A549 (cell line): ENCODE data around the gene PTX4. TPM values are rescaled to one million over a fixed set of nuclear protein-coding genes. Genes with fewer than 3 reads are reported as not detected.

Source experiments
- ATAC-seq, 2 experiments: fragments of 200-7000 bp in 1 of 2; fragments of >200 bp in 1 of 2; cut with Nextera tagmentation in 1 of 2; cut with Tn5 transposase in 1 of 2; 3 replicates each; pipeline versions ENCODE4 v1.8.0 to v1.9.1; 2018 to 2020; ENCODE audit warnings: mild to moderate bottlenecking in 1 of 2, moderate library complexity in 1 of 2
- CTCF ChIA-PET: fragments of 300-600 bp; sonication (Branson Sonifier 250); formaldehyde crosslinking; extraction: SDS; loops from one replicate; lab custom pipeline; 2021; ENCODE audit warnings: antibody characterized with exemption, inconsistent platforms; lab: Yijun Ruan, JAX
- POLR2A ChIA-PET: fragments of 350-600 bp; formaldehyde crosslinking; extraction: SDS; loops from one replicate; lab custom pipeline; 2021; ENCODE audit warnings: antibody characterized with exemption, inconsistent platforms; lab: Yijun Ruan, JAX
- DNase-seq, 2 experiments: peaks; one replicate each; pipeline versions ENCODE4 v3.0.0 to v3.0.0-alpha.2; 2011 to 2016; ENCODE audit warnings: low read depth in 1 of 2, low spot score in 1 of 2
- FAIRE-seq: peaks from 2 replicates; lab custom pipeline; 2011; peaks lifted over from hg19 to GRCh38; lab: Jason Lieb, UNC
- H3K27ac ChIP-seq, 2 experiments: fragments of >200 bp; sonication (Bioruptor Twin); formaldehyde crosslinking; 3 replicates each; pipeline ENCODE4 v1.5.1; 2016 to 2017
- H3K4me1 ChIP-seq: fragments of >200 bp; sonication (Bioruptor Twin); formaldehyde crosslinking; 3 replicates; pipeline ENCODE4 v1.6.1; 2016
- H3K4me2 ChIP-seq: fragments of >200 bp; sonication (Bioruptor Twin); formaldehyde crosslinking; 3 replicates; pipeline ENCODE4 v1.6.1; 2016
- H3K4me3 ChIP-seq: fragments of >200 bp; sonication (Bioruptor Twin); formaldehyde crosslinking; 3 replicates; pipeline ENCODE4 v1.5.1; 2016
- H3K9me3 ChIP-seq: fragments of >200 bp; sonication (Bioruptor Twin); formaldehyde crosslinking; 3 replicates; pipeline ENCODE4 v1.6.1; 2016
- CEBPB ChIP-seq, 2 experiments: fragments of >200 bp in 1 of 2; sonication (Bioruptor Twin) in 1 of 2; formaldehyde crosslinking in 1 of 2; IDR thresholded peaks; 2 replicates each; pipeline ENCODE4 v1.6.1; 2012 to 2016
- CHD2 ChIP-seq: fragments of 150-350 bp; IDR thresholded peaks from 2 replicates; pipeline ENCODE4 v1.6.1; 2014; ENCODE audit warnings: low read length; ENCODE audit not compliant: partially characterized antibody
- EHF ChIP-seq: fragments of 250-450 bp; sonication (Bioruptor Pico); IDR thresholded peaks from 2 replicates; pipeline ENCODE4 v1.5.0; 2020; ENCODE audit warnings: mild to moderate bottlenecking
- FOSL2 ChIP-seq, 2 experiments: fragments of 450-650 bp in 1 of 2; fragments of >200 bp in 1 of 2; sonication (Bioruptor Twin) in 1 of 2; formaldehyde crosslinking; IDR thresholded peaks; 2 replicates each; pipeline versions ENCODE4 v1.5.0 to v1.6.1; 2016 to 2020; ENCODE audit warnings: mild to moderate bottlenecking in 1 of 2, moderate library complexity in 1 of 2
- GATA3 ChIP-seq: IDR thresholded peaks from 2 replicates; pipeline ENCODE4 v1.6.1; 2012; ENCODE audit warnings: borderline replicate concordance
- HDAC2 ChIP-seq: fragments of 200-600 bp; sonication (generic); IDR thresholded peaks from 2 replicates; pipeline ENCODE4 v1.6.1; 2016
- HEYL ChIP-seq: fragments of 250-450 bp; sonication (Bioruptor Pico); IDR thresholded peaks from 2 replicates; pipeline ENCODE4 v1.8.0; 2021; ENCODE audit warnings: mild to moderate bottlenecking, moderate library complexity
- JUN ChIP-seq, 2 experiments: fragments of >200 bp; sonication (Bioruptor Twin); formaldehyde crosslinking; IDR thresholded peaks; 2 replicates in 1 of 2; 3 replicates in 1 of 2; pipeline ENCODE4 v1.6.1; 2016 to 2017
- KDM1A ChIP-seq: fragments of 200-600 bp; sonication (generic); IDR thresholded peaks from 2 replicates; pipeline ENCODE4 v1.6.1; 2016; ENCODE audit warnings: low read depth, mild to moderate bottlenecking
- MAFK ChIP-seq: fragments of 450-650 bp; IDR thresholded peaks from 2 replicates; pipeline ENCODE4 v1.6.1; 2014; ENCODE audit not compliant: partially characterized antibody
- MYC ChIP-seq: IDR thresholded peaks from 2 replicates; pipeline ENCODE4 v1.6.1; 2012; ENCODE audit warnings: mild to moderate bottlenecking, inconsistent platforms, low read length, improper control_type of control experiment, borderline replicate concordance
- NFE2L2 ChIP-seq: fragments of 150-350 bp; conservative IDR thresholded peaks from 2 replicates; pipeline ENCODE4 v1.6.1; 2014; ENCODE audit warnings: low read length
- PBX3 ChIP-seq: IDR thresholded peaks from 2 replicates; pipeline ENCODE4 v1.6.1; 2012
- PHF8 ChIP-seq: fragments of 200-600 bp; sonication (generic); IDR thresholded peaks from 2 replicates; pipeline ENCODE4 v1.6.1; 2016; ENCODE audit warnings: low read depth, mild to moderate bottlenecking, antibody characterized with exemption, moderate library complexity, borderline replicate concordance
- POLR2A ChIP-seq: IDR thresholded peaks from 2 replicates; pipeline ENCODE4 v1.6.1; 2012; ENCODE audit warnings: mild to moderate bottlenecking, low read length
- RAD21 ChIP-seq, 2 experiments: fragments of >200 bp in 1 of 2; sonication (Bioruptor Twin) in 1 of 2; formaldehyde crosslinking in 1 of 2; IDR thresholded peaks in 1 of 2; conservative IDR thresholded peaks in 1 of 2; 2 replicates in 1 of 2; 3 replicates in 1 of 2; pipeline ENCODE4 v1.6.1; 2012 to 2018; ENCODE audit warnings: inconsistent platforms in 1 of 2
- REST ChIP-seq: fragments of 200-600 bp; sonication (generic); IDR thresholded peaks from 2 replicates; pipeline ENCODE4 v1.6.1; 2016; ENCODE audit warnings: antibody characterized with exemption, mild to moderate bottlenecking, moderate library complexity
- RFX5 ChIP-seq: fragments of 450-650 bp; IDR thresholded peaks from 2 replicates; pipeline ENCODE4 v1.7.1; 2014; ENCODE audit warnings: antibody characterized with exemption, mild to moderate bottlenecking, moderate library complexity
- TP53 ChIP-seq: fragments of 250-450 bp; sonication (Bioruptor Pico); IDR thresholded peaks from 2 replicates; pipeline ENCODE4 v1.5.0; 2021; ENCODE audit warnings: mild to moderate bottlenecking, moderate library complexity
- ZFP36 ChIP-seq: fragments of 450-650 bp; IDR thresholded peaks from 2 replicates; pipeline ENCODE4 v1.6.1; 2014; ENCODE audit warnings: borderline replicate concordance; ENCODE audit not compliant: partially characterized antibody
- ZNF302 ChIP-seq: fragments of 250-450 bp; sonication (Bioruptor Pico); IDR thresholded peaks from 2 replicates; pipeline ENCODE4 v1.9.0; 2021; ENCODE audit warnings: inconsistent platforms, mild to moderate bottlenecking, moderate library complexity
- ZSCAN20 ChIP-seq: fragments of 250-450 bp; sonication (Bioruptor Pico); IDR thresholded peaks from 2 replicates; pipeline ENCODE4 v1.8.0; 2022; ENCODE audit warnings: mild to moderate bottlenecking, moderate library complexity
- WGBS: methylation state at CpG from one replicate; pipeline ENCODE4 v1.1.6; 2017; ENCODE audit errors: missing lambda C conversion rate; 5-methylcytosine and 5-hydroxymethylcytosine counted together
- polyA plus RNA-seq, 4 experiments: library from polyadenylated mRNA; depleted of rRNA in 3 of 4; stranded (reverse); fragments of >200 nt; fragmentation: RNase III in 1 of 4; extraction: RNeasy Plus Mini Kit Qiagen cat#74134 plus additional on column Dnase treatment in 1 of 4; gene quantifications; 2 replicates in 3 of 4; 3 replicates in 1 of 4; pipeline ENCODE4 v1.2.3, GENCODE V29; 2011 to 2017
- TF ChIP-seq, protein P1 (sequence below): fragments of >200 bp; sonication (Bioruptor Twin); formaldehyde crosslinking; IDR thresholded peaks from 2 replicates; pipeline ENCODE4 v1.6.1; 2016
- TF ChIP-seq, protein P2 (sequence below): fragments of 250-450 bp; sonication (Bioruptor Pico); IDR thresholded peaks from 2 replicates; pipeline ENCODE4 v1.5.0; 2020; ENCODE audit warnings: low read depth, mild to moderate bottlenecking, moderate library complexity

PTX4 gene
- polyA plus RNA-seq, 2 of the 4 experiments (the other 2 are of a cell fraction): not detected

- FAIRE-seq (no peak), DNase-seq (no peak)
- 94% methylated on average over 12 of the region's 14 CpGs for WGBS
- no peak overlapping the region for H3K27ac ChIP-seq
- TF ChIP-seq, protein P1, sequence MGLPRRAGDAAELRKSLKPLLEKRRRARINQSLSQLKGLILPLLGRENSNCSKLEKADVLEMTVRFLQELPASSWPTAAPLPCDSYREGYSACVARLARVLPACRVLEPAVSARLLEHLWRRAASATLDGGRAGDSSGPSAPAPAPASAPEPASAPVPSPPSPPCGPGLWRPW: no peak
- TF ChIP-seq HDAC2 (no peak), CHD2 (no peak), GATA3 (no peak), ZNF302 (no peak), KDM1A (no peak), HEYL (no peak), FOSL2 (IDR thresholded peaks at IDR 0.05) (no peak), FOSL2 (CRISPR knock-in tag; IDR thresholded peaks at IDR 0.05) (no peak), RAD21 (conservative IDR thresholded peaks at IDR 0.05 in 1 of 2, IDR thresholded peaks at IDR 0.05 in 1 of 2) (no peak), ZFP36 (no peak), CEBPB (IDR thresholded peaks at IDR 0.05) (no peak), PHF8 (no peak), JUN (IDR thresholded peaks at IDR 0.05) (no peak), ZSCAN20 (CRISPR knock-in tag) (no peak), NFE2L2 (no peak), EHF (CRISPR knock-in tag) (no peak)
- TF ChIP-seq, all 56 proteins: peak for 0
- H3K9me3 ChIP-seq: no peaks in the 10 kb centered on the region
- ChIA-PET POLR2A (no interaction called here), CTCF (no interaction called here)
- H3K4me2 ChIP-seq: no peak overlapping the region
- no peaks in the 10 kb centered on the region for H3K4me1 ChIP-seq
- ATAC-seq: no peak
- H3K4me3 ChIP-seq: no peak overlapping the region
These were observed 42.8 kb upstream of the PTX4 start for GRCh38 chr16:1531638-1531910.

DNA sequence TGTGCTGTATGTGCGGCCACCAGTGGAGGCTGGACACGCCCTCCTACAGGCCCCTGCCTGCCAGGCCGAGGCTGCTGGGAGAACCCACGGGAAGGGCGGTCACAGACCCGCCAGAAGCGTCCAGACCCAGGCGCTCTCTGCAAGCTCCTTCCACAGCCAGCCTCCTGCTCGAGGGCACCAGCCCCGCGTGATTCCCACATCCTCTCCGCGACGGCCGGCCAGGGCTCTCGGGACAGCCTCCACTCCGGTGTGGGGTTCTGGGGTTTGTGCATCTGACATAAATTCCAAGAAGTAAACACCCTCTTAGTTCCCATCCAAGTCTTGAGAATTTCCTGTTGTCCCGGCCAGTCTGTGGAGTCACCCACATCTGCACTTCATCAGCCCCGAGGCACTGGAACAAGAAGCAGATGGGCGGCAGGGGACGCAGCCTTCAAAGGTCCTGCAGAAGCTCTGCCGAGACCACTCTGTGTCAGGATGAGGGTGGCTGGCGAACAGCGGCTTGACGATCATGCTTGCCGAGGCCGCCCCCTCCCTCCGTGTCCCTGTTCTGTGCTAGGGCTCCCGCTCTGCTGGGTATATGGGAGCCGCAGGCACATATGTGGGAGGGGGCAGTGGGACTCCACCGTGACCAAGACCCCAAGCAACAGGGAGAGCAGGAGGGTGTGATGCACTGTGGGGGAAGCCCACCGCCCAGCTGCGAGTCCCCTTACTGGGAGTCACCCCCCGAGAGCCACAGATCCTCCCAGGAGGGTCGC lies 42.3 kb upstream of the PTX4 start:
- H3K4me3 ChIP-seq: no peak overlapping the region
- no peak for FAIRE-seq
- WGBS: 89% methylated on average over 30 of the region's 35 CpGs
- no peak for ATAC-seq
- no peak overlapping the region for H3K4me2 ChIP-seq
- ChIA-PET CTCF (interaction anchor here (1.3 kb wide), 1 partner anchor 49 kb away, joined by 3 read pairs; no protein-coding TSS in a partner anchor), POLR2A (no interaction called here)
- H3K9me3 ChIP-seq: no peaks in the 10 kb centered on the region
- H3K27ac ChIP-seq: no peak overlapping the region
- no peaks in the 10 kb centered on the region for H3K4me1 ChIP-seq
- TF ChIP-seq MYC: no peak
- TF ChIP-seq MAFK: no peak
- no peak for TF ChIP-seq TP53 (CRISPR knock-in tag)
- no peak for TF ChIP-seq POLR2A
- TF ChIP-seq, protein P2, sequence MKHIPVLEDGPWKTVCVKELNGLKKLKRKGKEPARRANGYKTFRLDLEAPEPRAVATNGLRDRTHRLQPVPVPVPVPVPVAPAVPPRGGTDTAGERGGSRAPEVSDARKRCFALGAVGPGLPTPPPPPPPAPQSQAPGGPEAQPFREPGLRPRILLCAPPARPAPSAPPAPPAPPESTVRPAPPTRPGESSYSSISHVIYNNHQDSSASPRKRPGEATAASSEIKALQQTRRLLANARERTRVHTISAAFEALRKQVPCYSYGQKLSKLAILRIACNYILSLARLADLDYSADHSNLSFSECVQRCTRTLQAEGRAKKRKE (CRISPR knock-in tag): no peak
- no peak for TF ChIP-seq PBX3
- no peak for TF ChIP-seq RFX5
- DNase-seq: no peak

DNA sequence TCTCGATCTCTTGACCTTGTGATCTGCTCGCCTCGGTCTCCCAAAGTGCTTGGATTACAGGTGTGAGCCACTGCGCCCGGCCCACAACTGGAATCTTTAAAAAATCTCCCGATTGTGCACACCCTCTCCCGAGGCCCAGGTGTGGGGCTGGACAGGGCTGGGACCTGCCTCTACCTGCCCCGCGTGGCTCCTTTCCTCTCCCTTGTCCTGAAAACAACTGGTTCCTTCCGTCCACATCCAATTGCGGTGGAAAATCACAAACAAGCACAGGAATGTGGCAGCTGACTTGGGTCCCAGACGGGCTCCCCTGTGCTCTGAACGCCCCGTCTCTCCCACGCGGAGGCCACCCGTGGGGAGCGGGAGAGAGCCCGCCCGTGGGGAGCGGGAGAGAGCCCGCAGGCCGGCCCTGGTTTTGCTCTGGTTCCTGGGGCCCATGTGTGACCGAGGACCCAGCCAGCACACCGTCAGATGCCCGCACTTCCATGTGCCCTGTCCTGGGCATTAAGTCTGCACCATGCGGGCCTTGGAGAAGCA lies 41.7 kb upstream of the PTX4 start:
- CTCF ChIA-PET: interaction anchor here (1.3 kb wide), 1 partner anchor 48 kb away, joined by 3 read pairs; no protein-coding TSS in a partner anchor
- FAIRE-seq (no peak), DNase-seq (no peak), ATAC-seq (no peak)
- Histone ChIP-seq H3K4me1 (no peaks in the 10 kb centered on the region), H3K4me3 (no peak overlapping the region), H3K9me3 (no peaks in the 10 kb centered on the region), H3K4me2 (no peak overlapping the region), H3K27ac (no peak overlapping the region)
- POLR2A ChIA-PET: no interaction called here
- 92% methylated on average over 27 of the region's 27 CpGs for WGBS
- no peak for TF ChIP-seq REST
- no peak for TF ChIP-seq FOSL2 (IDR thresholded peaks at IDR 0.05)
- TF ChIP-seq FOSL2 (CRISPR knock-in tag; IDR thresholded peaks at IDR 0.05): no peak
